Caco-2 (cell line): Measurements from ENCODE around the gene ATP5MK. TPM values are rescaled to one million over a fixed set of nuclear protein-coding genes. Genes with fewer than 3 reads are reported as not detected.

Experiments
- BruUV-seq: library from RNA; stranded (reverse); fragments of 400-500 nt; replicated peaks from 2 replicates; lab custom pipeline; 2021; lab: Mats Ljungman, UMichigan
- CTCF ChIA-PET: fragments of 300-600 bp; sonication (Branson Sonifier 250); formaldehyde crosslinking; loops from one replicate; lab custom pipeline; 2022; ENCODE audit warnings: antibody characterized with exemption; lab: Charles Lee
- POLR2A ChIA-PET: fragments of 300-600 bp; sonication (Branson Sonifier 250); formaldehyde crosslinking; loops from one replicate; lab custom pipeline; 2022; ENCODE audit warnings: antibody characterized with exemption; lab: Charles Lee
- DNase-seq, 2 experiments: peaks; one replicate each; pipeline versions ENCODE4 v3.0.0 to v3.0.0-alpha.2; 2020 to 2022
- H3K27me3 ChIP-seq: replicated peaks from 2 replicates; pipeline ENCODE4 v1.6.0; 2011; ENCODE audit warnings: low read length; ENCODE audit not compliant: control insufficient read depth, insufficient read depth
- H3K36me3 ChIP-seq: 2 replicates; pipeline ENCODE4 v1.5.1; 2011; ENCODE audit warnings: low read length; ENCODE audit not compliant: control insufficient read depth, insufficient read depth
- H3K4me1 ChIP-seq: fragments of 250-450 bp; sonication (Bioruptor Pico); 2 replicates; pipeline ENCODE4 v1.5.1; 2020; ENCODE audit warnings: mild to moderate bottlenecking
- H3K4me3 ChIP-seq: 2 replicates; pipeline ENCODE4 v1.5.1; 2011; ENCODE audit warnings: low read depth, mild to moderate bottlenecking, control low read depth, low read length
- H3K9me3 ChIP-seq: fragments of 250-450 bp; sonication (Bioruptor Pico); 2 replicates; pipeline ENCODE4 v1.5.1; 2020; ENCODE audit warnings: mild to moderate bottlenecking, moderate library complexity
- H3K27ac Mint-ChIP-seq: one replicate; pipeline ENCODE4 v1.8.0; 2022; ENCODE audit warnings: mixed read lengths; ENCODE audit not compliant: unreplicated experiment
- H3K27me3 Mint-ChIP-seq: one replicate; pipeline ENCODE4 v1.8.0; 2022; ENCODE audit warnings: mixed read lengths; ENCODE audit not compliant: insufficient read depth, unreplicated experiment
- H3K36me3 Mint-ChIP-seq: one replicate; pipeline ENCODE4 v1.8.0; 2022; ENCODE audit warnings: mild to moderate bottlenecking, mixed read lengths; ENCODE audit not compliant: insufficient read depth, unreplicated experiment
- H3K4me1 Mint-ChIP-seq: one replicate; pipeline ENCODE4 v1.8.0; 2022; ENCODE audit warnings: low read depth, mixed read lengths; ENCODE audit not compliant: unreplicated experiment
- H3K4me3 Mint-ChIP-seq: one replicate; pipeline ENCODE4 v1.8.0; 2022; ENCODE audit warnings: mild to moderate bottlenecking, moderate library complexity, mixed read lengths; ENCODE audit not compliant: unreplicated experiment
- H3K9me3 Mint-ChIP-seq: one replicate; pipeline ENCODE4 v1.8.0; 2022; ENCODE audit warnings: mixed read lengths; ENCODE audit not compliant: unreplicated experiment
- intact Hi-C: fragments of 100-400 bp; cut with micrococcal nuclease; formaldehyde crosslinking; loops from one replicate; pipeline ENCODE4 v1.10.0; 2022; ENCODE audit not compliant: unreplicated experiment
- total RNA-seq: library from RNA; stranded (reverse); gene quantifications from 2 replicates; pipeline ENCODE4 v1.2.3, GENCODE V29; 2022
- TF ChIP-seq, protein P1 (sequence below), 2 experiments: fragments of 200-600 bp in 1 of 2; IDR thresholded peaks; 1 replicate in 1 of 2; 2 replicates in 1 of 2; pipeline versions ENCODE4 v1.5.1 to v1.8.0; 2011 to 2022; ENCODE audit warnings: antibody characterized with exemption in 1 of 2, control low read depth in 1 of 2, inconsistent platforms in 1 of 2, low read depth in 1 of 2, low read length in 1 of 2, mild to moderate bottlenecking in 1 of 2, moderate library complexity in 1 of 2; ENCODE audit not compliant: insufficient read depth in 1 of 2, severe bottlenecking in 1 of 2, unreplicated experiment in 1 of 2

The ATP5MK gene
- total RNA-seq, 1 experiment from 2014 or later: 340 TPM

DNA sequence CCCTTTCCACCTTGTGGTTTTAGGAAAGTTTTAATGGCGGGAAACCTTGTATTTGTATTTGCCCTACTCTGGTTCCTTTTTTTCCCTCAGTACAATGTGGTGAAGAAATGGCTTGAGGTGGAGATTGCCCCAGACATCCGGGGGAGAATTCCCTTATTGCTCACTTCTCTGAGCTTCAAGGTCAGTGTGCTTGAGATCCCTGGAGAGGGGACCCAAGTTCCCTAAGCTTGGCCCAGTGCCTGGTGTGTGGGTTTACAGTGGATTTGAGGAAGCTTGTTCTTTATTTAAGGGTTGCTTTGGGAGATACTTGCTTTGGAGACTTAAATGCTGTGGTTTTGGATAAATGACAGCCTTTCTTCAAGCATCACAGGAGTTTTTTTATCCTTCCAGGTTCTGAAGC is 37.6 kb upstream of the ATP5MK start:
- H3K36me3 Mint-ChIP-seq: peaks cover 90% of the 10 kb centered on the region
- CTCF ChIA-PET: no interaction called here
- Histone ChIP-seq H3K4me1 (no peaks in the 10 kb centered on the region), H3K27me3 (no peaks in the 10 kb centered on the region), H3K4me3 (no peak overlapping the region), H3K36me3 (peaks cover 4% of the 10 kb centered on the region), H3K9me3 (no peaks in the 10 kb centered on the region)
- intact Hi-C loops: no loop called here
- H3K4me3 Mint-ChIP-seq: no peak overlapping the region
- no peak overlapping the region for H3K27ac Mint-ChIP-seq
- no peak for DNase-seq
- TF ChIP-seq, protein P1, sequence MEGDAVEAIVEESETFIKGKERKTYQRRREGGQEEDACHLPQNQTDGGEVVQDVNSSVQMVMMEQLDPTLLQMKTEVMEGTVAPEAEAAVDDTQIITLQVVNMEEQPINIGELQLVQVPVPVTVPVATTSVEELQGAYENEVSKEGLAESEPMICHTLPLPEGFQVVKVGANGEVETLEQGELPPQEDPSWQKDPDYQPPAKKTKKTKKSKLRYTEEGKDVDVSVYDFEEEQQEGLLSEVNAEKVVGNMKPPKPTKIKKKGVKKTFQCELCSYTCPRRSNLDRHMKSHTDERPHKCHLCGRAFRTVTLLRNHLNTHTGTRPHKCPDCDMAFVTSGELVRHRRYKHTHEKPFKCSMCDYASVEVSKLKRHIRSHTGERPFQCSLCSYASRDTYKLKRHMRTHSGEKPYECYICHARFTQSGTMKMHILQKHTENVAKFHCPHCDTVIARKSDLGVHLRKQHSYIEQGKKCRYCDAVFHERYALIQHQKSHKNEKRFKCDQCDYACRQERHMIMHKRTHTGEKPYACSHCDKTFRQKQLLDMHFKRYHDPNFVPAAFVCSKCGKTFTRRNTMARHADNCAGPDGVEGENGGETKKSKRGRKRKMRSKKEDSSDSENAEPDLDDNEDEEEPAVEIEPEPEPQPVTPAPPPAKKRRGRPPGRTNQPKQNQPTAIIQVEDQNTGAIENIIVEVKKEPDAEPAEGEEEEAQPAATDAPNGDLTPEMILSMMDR (IDR thresholded peaks at IDR 0.05; ENCODE audit: insufficient read depth in 1 of 2, low read depth in 1 of 2, low read length in 1 of 2, severe bottlenecking in 1 of 2, unreplicated experiment in 1 of 2): no peak
- BruUV-seq: no TSS peak
- POLR2A ChIA-PET: no interaction called here
- H3K4me1 Mint-ChIP-seq: no peaks in the 10 kb centered on the region
- H3K9me3 Mint-ChIP-seq: no peaks in the 10 kb centered on the region
- no peaks in the 10 kb centered on the region for H3K27me3 Mint-ChIP-seq

- DNase-seq: no peak
- no peaks in the 10 kb centered on the region for H3K27me3 Mint-ChIP-seq
- H3K36me3 Mint-ChIP-seq: peaks cover 91% of the 10 kb centered on the region
- H3K9me3 ChIP-seq: no peaks in the 10 kb centered on the region
- H3K4me3 Mint-ChIP-seq: no peak overlapping the region
- peaks cover 4% of the 10 kb centered on the region for H3K36me3 ChIP-seq
- intact Hi-C loops: no loop called here
- H3K4me3 ChIP-seq: no peak overlapping the region
- ChIA-PET CTCF (no interaction called here), POLR2A (no interaction called here)
- H3K9me3 Mint-ChIP-seq: no peaks in the 10 kb centered on the region
- no peak overlapping the region for H3K27ac Mint-ChIP-seq
- no TSS peak for BruUV-seq
- TF ChIP-seq, protein P1 (IDR thresholded peaks at IDR 0.05; ENCODE audit: insufficient read depth in 1 of 2, low read depth in 1 of 2, low read length in 1 of 2, severe bottlenecking in 1 of 2, unreplicated experiment in 1 of 2): no peak
- H3K4me1 ChIP-seq: no peaks in the 10 kb centered on the region
- no peaks in the 10 kb centered on the region for H3K27me3 ChIP-seq
- H3K4me1 Mint-ChIP-seq: no peaks in the 10 kb centered on the region
Measured at GRCh38 chr10:103431902-103432301, 35.6 kb upstream of the ATP5MK start.

DNA sequence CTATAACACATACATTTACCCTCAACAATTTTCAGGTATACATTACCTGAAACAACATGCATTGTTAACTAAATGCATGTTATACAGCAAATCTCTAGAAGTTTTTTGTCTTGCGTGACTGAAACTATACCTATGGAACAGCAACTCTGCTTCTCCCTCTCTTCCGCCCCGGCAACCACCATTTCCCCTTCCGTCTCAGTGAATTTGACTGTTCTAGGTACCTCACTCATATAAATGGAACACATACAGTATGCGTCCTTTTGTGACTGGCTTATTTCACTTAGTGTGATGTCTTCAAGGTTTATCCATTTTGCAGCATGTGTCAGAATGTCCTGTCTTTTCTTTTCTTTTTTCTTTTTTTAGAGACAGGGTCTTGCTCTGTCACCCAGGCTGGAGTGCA is 33.4 kb upstream of the ATP5MK start:
- Mint-ChIP-seq H3K27me3 (no peaks in the 10 kb centered on the region), H3K36me3 (peaks cover 96% of the 10 kb centered on the region), H3K9me3 (no peaks in the 10 kb centered on the region), H3K27ac (no peak overlapping the region), H3K4me1 (no peaks in the 10 kb centered on the region), H3K4me3 (no peak overlapping the region)
- CTCF ChIA-PET: no interaction called here
- TF ChIP-seq, protein P1 (IDR thresholded peaks at IDR 0.05; ENCODE audit: insufficient read depth in 1 of 2, low read depth in 1 of 2, low read length in 1 of 2, severe bottlenecking in 1 of 2, unreplicated experiment in 1 of 2): no peak
- no peaks in the 10 kb centered on the region for H3K27me3 ChIP-seq
- H3K4me1 ChIP-seq: no peaks in the 10 kb centered on the region
- POLR2A ChIA-PET: no interaction called here
- H3K9me3 ChIP-seq: no peaks in the 10 kb centered on the region
- intact Hi-C loops: no loop called here
- no TSS peak for BruUV-seq
- H3K4me3 ChIP-seq: no peak overlapping the region
- peaks cover 3% of the 10 kb centered on the region for H3K36me3 ChIP-seq
- no peak for DNase-seq
